Astrocyte (in vitro differentiated cells and primary cell): ENCODE data around the gene HECA. TPM values are rescaled to one million over a fixed set of nuclear protein-coding genes. Genes with fewer than 3 reads are reported as not detected.

Experiments used
- DNase-seq: peaks from one replicate; pipeline ENCODE4 v3.0.0-alpha.2; 2010; ENCODE audit warnings: low read depth
- FAIRE-seq: peaks from 2 replicates; lab custom pipeline; 2011; peaks lifted over from hg19 to GRCh38; lab: Jason Lieb, UNC
- H2AFZ ChIP-seq: 2 replicates; pipeline ENCODE4 v1.6.0; 2012; ENCODE audit warnings: low read depth, low read length, inconsistent platforms
- H3K27ac ChIP-seq: 2 replicates; pipeline ENCODE4 v1.5.1; 2011; ENCODE audit warnings: low read depth, low read length, inconsistent platforms
- H3K27me3 ChIP-seq: 2 replicates; pipeline ENCODE4 v1.6.0; 2011; ENCODE audit warnings: low read length, inconsistent platforms; ENCODE audit not compliant: insufficient read depth
- H3K36me3 ChIP-seq: 2 replicates; pipeline ENCODE4 v1.5.1; 2011; ENCODE audit warnings: low read length, inconsistent platforms; ENCODE audit not compliant: insufficient read depth
- H3K4me1 ChIP-seq: 2 replicates; pipeline ENCODE4 v1.5.1; 2011; ENCODE audit warnings: low read length, inconsistent platforms; ENCODE audit not compliant: insufficient read depth
- H3K4me2 ChIP-seq: 2 replicates; pipeline ENCODE4 v1.6.0; 2012; ENCODE audit warnings: low read length, inconsistent platforms
- H3K4me3 ChIP-seq: 2 replicates; pipeline ENCODE4 v1.5.1; 2011; ENCODE audit warnings: low read depth, mild to moderate bottlenecking, low read length, inconsistent platforms; ENCODE audit not compliant: insufficient read depth
- H3K79me2 ChIP-seq: 2 replicates; pipeline ENCODE4 v1.6.0; 2012; ENCODE audit warnings: mild to moderate bottlenecking, low read length, inconsistent platforms; ENCODE audit not compliant: insufficient read depth
- H3K9ac ChIP-seq: 2 replicates; pipeline ENCODE4 v1.6.0; 2012; ENCODE audit warnings: mild to moderate bottlenecking, low read length, inconsistent platforms
- H3K9me3 ChIP-seq: 2 replicates; pipeline ENCODE4 v1.5.1; 2012; ENCODE audit warnings: low read depth, mild to moderate bottlenecking, low read length, inconsistent platforms; ENCODE audit not compliant: insufficient read depth
- H4K20me1 ChIP-seq: 2 replicates; pipeline ENCODE4 v1.6.0; 2012; ENCODE audit warnings: low read length, inconsistent platforms; ENCODE audit not compliant: insufficient read depth
- H3K27ac Mint-ChIP-seq: one replicate; pipeline ENCODE4 v1.8.0; 2021; ENCODE audit warnings: mild to moderate bottlenecking, mixed read lengths; ENCODE audit not compliant: unreplicated experiment
- H3K27me3 Mint-ChIP-seq: one replicate; pipeline ENCODE4 v1.8.0; 2021; ENCODE audit warnings: low read depth, mixed read lengths; ENCODE audit not compliant: unreplicated experiment
- H3K36me3 Mint-ChIP-seq: one replicate; pipeline ENCODE4 v1.8.0; 2021; ENCODE audit warnings: low read depth, mixed read lengths; ENCODE audit not compliant: unreplicated experiment
- H3K4me1 Mint-ChIP-seq: one replicate; pipeline ENCODE4 v1.8.0; 2021; ENCODE audit warnings: low read depth, mixed read lengths; ENCODE audit not compliant: unreplicated experiment
- H3K4me3 Mint-ChIP-seq: one replicate; pipeline ENCODE4 v1.8.0; 2021; ENCODE audit warnings: mild to moderate bottlenecking, moderate library complexity, mixed read lengths; ENCODE audit not compliant: unreplicated experiment
- H3K9me3 Mint-ChIP-seq: one replicate; pipeline ENCODE4 v1.8.0; 2021; ENCODE audit warnings: mild to moderate bottlenecking, mixed read lengths; ENCODE audit not compliant: unreplicated experiment
- CTCF ChIP-seq: IDR thresholded peaks from 2 replicates; pipeline ENCODE4 v1.5.1; 2011; ENCODE audit warnings: low read depth, mild to moderate bottlenecking, inconsistent platforms, low read length, moderate library complexity; ENCODE audit not compliant: insufficient read depth
- EZH2 ChIP-seq: IDR thresholded peaks from 2 replicates; pipeline ENCODE4 v1.6.1; 2012; ENCODE audit warnings: mild to moderate bottlenecking, low read length, inconsistent platforms; ENCODE audit not compliant: insufficient read depth
- total RNA-seq: library from RNA; stranded (reverse); gene quantifications from 2 replicates; pipeline ENCODE4 v1.2.1, GENCODE V29; 2021

The HECA gene
- total RNA-seq, 1 donor from 2014 or later: 11.1 TPM

DNA sequence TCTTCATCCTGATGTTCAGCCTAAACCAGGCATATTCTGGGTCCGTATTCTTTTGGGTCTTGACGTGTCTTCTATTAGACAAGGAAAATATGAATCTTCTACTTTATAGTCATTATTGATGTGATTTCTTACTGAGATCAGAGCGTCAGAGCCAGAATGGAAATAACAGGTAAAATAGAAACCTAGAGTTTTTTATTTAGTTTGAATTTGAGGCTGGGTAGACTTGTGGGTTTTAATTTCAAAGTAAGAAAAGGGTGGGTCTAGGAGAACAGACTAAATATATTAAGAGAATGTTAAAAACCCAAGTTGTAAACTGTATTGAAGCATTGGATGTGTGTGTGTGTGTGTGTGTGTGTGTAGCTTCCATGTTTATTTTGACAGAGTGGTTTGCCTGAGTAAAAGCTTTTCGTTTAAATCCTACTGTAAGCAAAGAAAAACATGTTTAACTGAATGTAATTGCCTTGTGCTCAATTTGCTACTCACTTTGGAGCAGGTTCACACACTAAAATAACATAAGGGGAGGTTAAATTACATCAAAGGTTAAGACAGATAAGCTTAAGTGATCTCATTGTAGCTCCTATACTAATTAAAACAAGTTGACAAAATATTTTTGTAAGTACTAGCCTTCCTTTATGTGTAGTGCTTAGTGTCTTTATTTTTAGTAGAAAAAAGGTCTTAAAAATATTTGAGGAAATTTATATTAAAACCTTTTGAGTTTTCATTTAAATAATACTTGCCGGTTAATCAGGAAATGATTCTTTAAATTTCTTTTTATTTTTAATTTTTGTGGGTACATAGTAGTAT, 17.4 kb downstream of the HECA start:
- no peaks in the 10 kb centered on the region for H3K27me3 Mint-ChIP-seq
- Histone ChIP-seq H3K27me3 (no peaks in the 10 kb centered on the region), H3K4me3 (no peak overlapping the region), H4K20me1 (peaks cover 29% of the 10 kb centered on the region), H3K4me1 (peaks cover 11% of the 10 kb centered on the region), H3K9ac (no peak overlapping the region), H3K4me2 (no peak overlapping the region), H3K79me2 (peaks cover 23% of the 10 kb centered on the region), H3K36me3 (no peaks in the 10 kb centered on the region), H2AFZ (no peak overlapping the region), H3K27ac (no peak overlapping the region), H3K9me3 (no peaks in the 10 kb centered on the region)
- H3K9me3 Mint-ChIP-seq: peaks cover under 1% of the 10 kb centered on the region
- H3K4me1 Mint-ChIP-seq: peaks cover 8% of the 10 kb centered on the region
- H3K27ac Mint-ChIP-seq: no peak overlapping the region
- DNase-seq (peak; percentile 30), FAIRE-seq (no peak)
- H3K4me3 Mint-ChIP-seq: no peak overlapping the region
- TF ChIP-seq EZH2 (no peak), CTCF (no peak)
- H3K36me3 Mint-ChIP-seq: no peaks in the 10 kb centered on the region

DNA sequence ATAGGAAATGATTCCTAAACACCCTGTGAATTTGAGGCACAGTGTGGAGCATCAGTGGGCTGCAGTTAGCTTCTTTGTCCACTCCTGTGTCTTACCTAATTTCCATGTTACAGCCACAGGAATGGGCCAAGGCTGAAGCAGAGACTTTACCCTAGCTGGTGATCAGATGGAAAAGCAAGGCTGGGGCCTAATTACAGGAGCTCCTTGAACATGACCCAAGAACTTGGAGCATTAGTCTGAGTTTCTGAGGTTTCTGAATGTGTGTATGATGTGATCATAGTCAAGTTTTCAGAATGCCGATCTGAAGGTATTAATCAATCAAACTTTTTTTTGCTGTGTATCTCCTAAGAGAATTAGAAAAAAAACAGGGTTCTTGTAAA, 18.0 kb downstream of the HECA start:
- no peak overlapping the region for H3K27ac ChIP-seq
- no peaks in the 10 kb centered on the region for H3K9me3 ChIP-seq
- H4K20me1 ChIP-seq: peaks cover 29% of the 10 kb centered on the region
- H3K9ac ChIP-seq: no peak overlapping the region
- H3K27ac Mint-ChIP-seq: no peak overlapping the region
- H3K9me3 Mint-ChIP-seq: peaks cover 4% of the 10 kb centered on the region
- DNase-seq (peak; percentile 86), FAIRE-seq (peak; percentile 32)
- no peak overlapping the region for H3K4me3 ChIP-seq
- H3K36me3 Mint-ChIP-seq: no peaks in the 10 kb centered on the region
- no peaks in the 10 kb centered on the region for H3K27me3 Mint-ChIP-seq
- H3K4me2 ChIP-seq: no peak overlapping the region
- peaks cover 20% of the 10 kb centered on the region for H3K79me2 ChIP-seq
- H3K36me3 ChIP-seq: no peaks in the 10 kb centered on the region
- H3K4me3 Mint-ChIP-seq: no peak overlapping the region
- peaks cover 11% of the 10 kb centered on the region for H3K4me1 ChIP-seq
- TF ChIP-seq EZH2 (no peak), CTCF (no peak)
- peaks cover 8% of the 10 kb centered on the region for H3K4me1 Mint-ChIP-seq
- no peaks in the 10 kb centered on the region for H3K27me3 ChIP-seq
- H2AFZ ChIP-seq: no peak overlapping the region

DNA sequence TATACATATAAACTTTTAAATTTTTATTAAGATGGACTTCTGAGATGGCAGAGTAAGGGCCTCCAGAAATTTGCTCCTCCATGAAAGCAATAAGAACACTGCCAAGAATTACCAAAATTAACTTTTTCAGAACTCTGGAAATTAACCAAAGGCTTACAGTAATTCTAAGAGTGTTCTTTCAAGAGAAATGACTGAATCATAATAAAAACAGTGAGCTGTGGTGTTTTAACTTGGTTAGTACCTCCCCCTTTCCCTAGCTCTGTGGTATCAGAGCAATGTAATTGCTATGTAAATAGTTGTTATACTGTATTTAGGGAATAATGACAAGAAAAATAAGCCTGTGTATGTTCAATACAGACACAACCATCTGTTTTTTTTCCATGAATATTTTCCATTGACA, 19.0 kb downstream of the HECA start:
- peaks cover 8% of the 10 kb centered on the region for H3K4me1 Mint-ChIP-seq
- FAIRE-seq (no peak), DNase-seq (peak; percentile 84)
- H4K20me1 ChIP-seq: peaks cover 24% of the 10 kb centered on the region
- peaks cover 4% of the 10 kb centered on the region for H3K9me3 Mint-ChIP-seq
- no peak overlapping the region for H3K27ac Mint-ChIP-seq
- peak overlapping the region; percentile 58 for H3K4me2 ChIP-seq
- no peak overlapping the region for H3K4me3 ChIP-seq
- H2AFZ ChIP-seq: no peak overlapping the region
- no peaks in the 10 kb centered on the region for H3K9me3 ChIP-seq
- H3K4me3 Mint-ChIP-seq: no peak overlapping the region
- H3K9ac ChIP-seq: no peak overlapping the region
- peaks cover 11% of the 10 kb centered on the region for H3K4me1 ChIP-seq
- peaks cover 20% of the 10 kb centered on the region for H3K79me2 ChIP-seq
- H3K27ac ChIP-seq: peak overlapping the region; percentile 13
- no peaks in the 10 kb centered on the region for H3K27me3 Mint-ChIP-seq
- H3K36me3 ChIP-seq: no peaks in the 10 kb centered on the region
- H3K27me3 ChIP-seq: no peaks in the 10 kb centered on the region
- H3K36me3 Mint-ChIP-seq: no peaks in the 10 kb centered on the region
- TF ChIP-seq CTCF (no peak), EZH2 (no peak)
